ENCODE measurements around the gene SUSD6. TPM values are rescaled to one million over a fixed set of nuclear protein-coding genes. Genes with fewer than 3 reads are reported as not detected.

Gene SUSD6
- total RNA-seq, 2 experiments from 2014 or later, result 63.4 to 65.2 TPM

- Mint-ChIP-seq H3K36me3 (ENCODE audit: low read depth) (peaks cover 49% of the 10 kb centered on the region), H3K27ac (peak overlapping the region; percentile 69), H3K4me3 (no peak overlapping the region), H3K27me3 (no peaks in the 10 kb centered on the region), H3K9me3 (no peaks in the 10 kb centered on the region), H3K4me1 (peaks cover 93% of the 10 kb centered on the region)
- no peak for DNase-seq
- CTCF ChIA-PET, result no interaction called here
- POLR2A ChIA-PET, result interaction anchor here (1.1 to 3.7 kb wide), 13 partner anchors 9 to 95 kb away, joined by 3 to 43 read pairs (median 8); partner anchors contain the start of genes SRSF5 and SUSD6
Measured at GRCh38 chr14:69672356-69672755, 61.0 kb downstream of the SUSD6 start.

GRCh38 chr14:69673104-69673503 lies 61.7 kb downstream of the SUSD6 start:
- Mint-ChIP-seq H3K9me3 (no peaks in the 10 kb centered on the region), H3K36me3 (ENCODE audit: low read depth) (peaks cover 46% of the 10 kb centered on the region), H3K4me1 (peaks cover 92% of the 10 kb centered on the region), H3K27me3 (no peaks in the 10 kb centered on the region), H3K4me3 (peak overlapping the region; percentile 27), H3K27ac (peak overlapping the region; percentile 95)
- ChIA-PET POLR2A (interaction anchor here (0.6 to 3.7 kb wide), 17 partner anchors 10 to 94 kb away, joined by 3 to 43 read pairs (median 5); partner anchors contain the start of genes SRSF5 and SUSD6), CTCF (interaction anchor here (0.8 to 2.0 kb wide), 9 partner anchors 10 to 88 kb away, joined by 3 to 5 read pairs (median 4); partner anchors contain the start of gene SUSD6)
- DNase-seq, result peak; percentile 44

- POLR2A ChIA-PET, result interaction anchor here (0.6 to 3.7 kb wide), 21 partner anchors 10 to 93 kb away, joined by 3 to 43 read pairs (median 4); partner anchors contain the start of genes SRSF5 and SUSD6
- Mint-ChIP-seq H3K27me3 (no peaks in the 10 kb centered on the region), H3K36me3 (ENCODE audit: low read depth) (peaks cover 47% of the 10 kb centered on the region), H3K4me3 (peak overlapping the region; percentile 31), H3K27ac (peak overlapping the region; percentile 95), H3K9me3 (no peaks in the 10 kb centered on the region), H3K4me1 (peaks cover 89% of the 10 kb centered on the region)
- DNase-seq, result no peak
- CTCF ChIA-PET, result interaction anchor here (0.8 to 2.0 kb wide), 10 partner anchors 10 to 89 kb away, joined by 3 to 5 read pairs (median 4); partner anchors contain the start of gene SUSD6
Measured at GRCh38 chr14:69673578-69674305, 62.3 kb downstream of the SUSD6 start.

GRCh38 chr14:69674546-69675244 lies 63.3 kb downstream of the SUSD6 start:
- no peak for DNase-seq
- H3K4me3 Mint-ChIP-seq, result peak overlapping the region; percentile 36
- no peaks in the 10 kb centered on the region for H3K27me3 Mint-ChIP-seq
- CTCF ChIA-PET, result interaction anchor here (0.7 to 2.0 kb wide), 10 partner anchors 11 to 1361 kb away, joined by 3 to 5 read pairs (median 4); partner anchors contain the start of gene SUSD6
- peaks cover 44% of the 10 kb centered on the region for H3K36me3 Mint-ChIP-seq (ENCODE audit: low read depth)
- peak overlapping the region; percentile 95 for H3K27ac Mint-ChIP-seq
- peaks cover 80% of the 10 kb centered on the region for H3K4me1 Mint-ChIP-seq
- no peaks in the 10 kb centered on the region for H3K9me3 Mint-ChIP-seq
- POLR2A ChIA-PET, result interaction anchor here (0.7 to 3.7 kb wide), 14 partner anchors 8 to 92 kb away, joined by 3 to 43 read pairs (median 8); partner anchors contain the start of genes SRSF5 and SUSD6

GRCh38 chr14:69675245-69675583 lies 63.8 kb downstream of the SUSD6 start:
- Mint-ChIP-seq H3K27ac (peak overlapping the region; percentile 95), H3K4me1 (peaks cover 79% of the 10 kb centered on the region), H3K36me3 (ENCODE audit: low read depth) (peaks cover 44% of the 10 kb centered on the region), H3K9me3 (no peaks in the 10 kb centered on the region), H3K27me3 (no peaks in the 10 kb centered on the region), H3K4me3 (peak overlapping the region; percentile 36)
- no peak for DNase-seq
- ChIA-PET POLR2A (interaction anchor here (1.0 to 3.7 kb wide), 9 partner anchors 9 to 92 kb away, joined by 3 to 43 read pairs (median 8); partner anchors contain the start of genes SRSF5 and SUSD6), CTCF (interaction anchor here (0.7 to 1.1 kb wide), 4 partner anchors 10 to 1361 kb away, joined by 3 to 4 read pairs (median 3); no protein-coding TSS in a partner anchor)

- Mint-ChIP-seq H3K27ac (peak overlapping the region; percentile 95), H3K36me3 (ENCODE audit: low read depth) (peaks cover 43% of the 10 kb centered on the region), H3K4me1 (peaks cover 79% of the 10 kb centered on the region), H3K27me3 (no peaks in the 10 kb centered on the region), H3K4me3 (peak overlapping the region; percentile 45), H3K9me3 (no peaks in the 10 kb centered on the region)
- POLR2A ChIA-PET, result interaction anchor here (0.9 to 3.7 kb wide), 9 partner anchors 8 to 91 kb away, joined by 3 to 43 read pairs (median 8); partner anchors contain the start of genes SRSF5 and SUSD6
- no peak for DNase-seq
- CTCF ChIA-PET, result interaction anchor here (1.7 kb wide), 1 partner anchor 8 kb away, joined by 4 read pairs; no protein-coding TSS in a partner anchor
Measured at GRCh38 chr14:69675877-69676416, 64.6 kb downstream of the SUSD6 start.

- Mint-ChIP-seq H3K4me3 (no peak overlapping the region), H3K27ac (peak overlapping the region; percentile 95), H3K27me3 (no peaks in the 10 kb centered on the region), H3K9me3 (no peaks in the 10 kb centered on the region), H3K4me1 (peaks cover 78% of the 10 kb centered on the region), H3K36me3 (ENCODE audit: low read depth) (peaks cover 44% of the 10 kb centered on the region)
- ChIA-PET POLR2A (interaction anchor here (0.8 to 1.4 kb wide), 4 partner anchors 9 to 40 kb away, joined by 3 to 5 read pairs (median 4); no protein-coding TSS in a partner anchor), CTCF (interaction anchor here (1.7 kb wide), 1 partner anchor 9 kb away, joined by 4 read pairs; no protein-coding TSS in a partner anchor)
- DNase-seq, result no peak
Measured at GRCh38 chr14:69676723-69677122, 65.3 kb downstream of the SUSD6 start.

GRCh38 chr14:69680297-69680696 lies 68.9 kb downstream of the SUSD6 start:
- Mint-ChIP-seq H3K27me3 (no peaks in the 10 kb centered on the region), H3K9me3 (no peaks in the 10 kb centered on the region), H3K4me1 (peaks cover 78% of the 10 kb centered on the region), H3K36me3 (ENCODE audit: low read depth) (peaks cover 43% of the 10 kb centered on the region), H3K27ac (no peak overlapping the region), H3K4me3 (no peak overlapping the region)
- CTCF ChIA-PET, result no interaction called here
- DNase-seq, result no peak
- POLR2A ChIA-PET, result no interaction called here

GRCh38 chr14:69682136-69682535 lies 70.7 kb downstream of the SUSD6 start:
- H3K27ac Mint-ChIP-seq, result peak overlapping the region; percentile 88
- ChIA-PET CTCF (interaction anchor here (1.2 kb wide), 1 partner anchor 31 kb away, joined by 3 read pairs; no protein-coding TSS in a partner anchor), POLR2A (interaction anchor here (0.7 to 2.2 kb wide), 2 partner anchors 56 to 69 kb away, joined by 3 to 13 read pairs; no protein-coding TSS in a partner anchor)
- H3K4me3 Mint-ChIP-seq, result peak overlapping the region; percentile 3
- peaks cover 74% of the 10 kb centered on the region for H3K4me1 Mint-ChIP-seq
- no peaks in the 10 kb centered on the region for H3K27me3 Mint-ChIP-seq
- H3K36me3 Mint-ChIP-seq (ENCODE audit: low read depth), result peaks cover 36% of the 10 kb centered on the region
- H3K9me3 Mint-ChIP-seq, result no peaks in the 10 kb centered on the region
- no peak for DNase-seq

- H3K4me3 Mint-ChIP-seq, result peak overlapping the region; percentile 18
- DNase-seq, result peak; percentile 48
- peaks cover 35% of the 10 kb centered on the region for H3K36me3 Mint-ChIP-seq (ENCODE audit: low read depth)
- H3K9me3 Mint-ChIP-seq, result no peaks in the 10 kb centered on the region
- peak overlapping the region; percentile 88 for H3K27ac Mint-ChIP-seq
- no peaks in the 10 kb centered on the region for H3K27me3 Mint-ChIP-seq
- H3K4me1 Mint-ChIP-seq, result peaks cover 76% of the 10 kb centered on the region
- ChIA-PET POLR2A (interaction anchor here (0.8 to 3.8 kb wide), 11 partner anchors 9 to 84 kb away, joined by 3 to 43 read pairs (median 5); partner anchors contain the start of genes SRSF5 and SUSD6), CTCF (interaction anchor here (0.6 to 1.4 kb wide), 5 partner anchors 21 to 77 kb away, joined by 3 to 7 read pairs (median 3); no protein-coding TSS in a partner anchor)
Measured at GRCh38 chr14:69682621-69683263, 71.3 kb downstream of the SUSD6 start.

GRCh38 chr14:69683971-69684370 lies 72.6 kb downstream of the SUSD6 start:
- Mint-ChIP-seq H3K36me3 (ENCODE audit: low read depth) (peaks cover 31% of the 10 kb centered on the region), H3K4me3 (peak overlapping the region; percentile 5), H3K9me3 (no peaks in the 10 kb centered on the region), H3K27me3 (no peaks in the 10 kb centered on the region), H3K27ac (peak overlapping the region; percentile 88), H3K4me1 (peaks cover 83% of the 10 kb centered on the region)
- POLR2A ChIA-PET, result interaction anchor here (0.9 to 3.8 kb wide), 12 partner anchors 10 to 83 kb away, joined by 3 to 43 read pairs (median 6); partner anchors contain the start of genes SRSF5 and SUSD6
- DNase-seq, result peak; percentile 41
- CTCF ChIA-PET, result interaction anchor here (1.0 to 2.2 kb wide), 6 partner anchors 23 to 72 kb away, joined by 3 to 10 read pairs (median 4); partner anchors contain the start of gene SUSD6
